GM18508 (cell line): ENCODE data around the gene TSPAN3.

ENCODE experiments used
- ATAC-seq: cut with Tn5 transposase; IDR thresholded peaks from one replicate; pipeline ENCODE4 v1.9.1; 2021; ENCODE audit warnings: moderate number of reproducible peaks; ENCODE audit not compliant: insufficient read depth, unreplicated experiment

TSPAN3 gene

DNA sequence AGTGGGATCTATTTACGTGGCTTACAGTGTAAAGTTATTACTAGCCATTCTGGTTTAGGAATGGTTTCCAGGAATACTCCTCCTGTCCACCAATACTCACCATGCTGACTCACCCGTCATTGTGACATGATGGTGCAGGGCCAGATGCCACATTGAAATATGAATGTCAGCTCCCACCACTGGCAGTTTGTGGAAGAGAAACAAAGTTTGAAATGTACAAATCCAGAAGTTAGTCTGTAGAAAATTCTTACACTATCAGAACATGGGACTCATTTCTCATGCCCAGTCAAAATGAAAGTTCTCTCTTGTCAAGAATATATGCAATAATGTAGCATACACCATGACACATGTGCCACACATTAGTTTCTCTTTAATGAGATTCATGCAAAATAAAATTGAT, 14.4 kb upstream of the TSPAN3 start:
- no peak for ATAC-seq

DNA sequence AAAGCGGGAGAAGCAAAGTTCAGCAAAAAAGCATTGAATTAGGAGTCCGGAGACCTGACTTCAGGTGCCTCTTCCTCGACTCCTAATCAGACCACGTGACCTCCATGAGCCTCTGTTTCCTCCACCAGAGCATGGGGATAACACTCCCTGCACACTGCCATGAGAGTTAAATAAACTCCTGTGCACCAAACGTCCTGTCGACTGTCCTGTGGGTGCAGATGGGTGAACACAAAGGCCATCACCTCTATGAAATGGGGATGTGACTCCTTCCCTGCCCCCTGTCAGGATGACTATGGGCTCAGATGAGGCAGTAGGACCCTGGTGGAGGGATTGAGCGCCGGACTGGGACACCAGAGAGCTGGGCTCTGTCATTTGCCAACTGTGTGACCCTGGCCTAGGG, 13.5 kb upstream of the TSPAN3 start:
- no peak for ATAC-seq

DNA sequence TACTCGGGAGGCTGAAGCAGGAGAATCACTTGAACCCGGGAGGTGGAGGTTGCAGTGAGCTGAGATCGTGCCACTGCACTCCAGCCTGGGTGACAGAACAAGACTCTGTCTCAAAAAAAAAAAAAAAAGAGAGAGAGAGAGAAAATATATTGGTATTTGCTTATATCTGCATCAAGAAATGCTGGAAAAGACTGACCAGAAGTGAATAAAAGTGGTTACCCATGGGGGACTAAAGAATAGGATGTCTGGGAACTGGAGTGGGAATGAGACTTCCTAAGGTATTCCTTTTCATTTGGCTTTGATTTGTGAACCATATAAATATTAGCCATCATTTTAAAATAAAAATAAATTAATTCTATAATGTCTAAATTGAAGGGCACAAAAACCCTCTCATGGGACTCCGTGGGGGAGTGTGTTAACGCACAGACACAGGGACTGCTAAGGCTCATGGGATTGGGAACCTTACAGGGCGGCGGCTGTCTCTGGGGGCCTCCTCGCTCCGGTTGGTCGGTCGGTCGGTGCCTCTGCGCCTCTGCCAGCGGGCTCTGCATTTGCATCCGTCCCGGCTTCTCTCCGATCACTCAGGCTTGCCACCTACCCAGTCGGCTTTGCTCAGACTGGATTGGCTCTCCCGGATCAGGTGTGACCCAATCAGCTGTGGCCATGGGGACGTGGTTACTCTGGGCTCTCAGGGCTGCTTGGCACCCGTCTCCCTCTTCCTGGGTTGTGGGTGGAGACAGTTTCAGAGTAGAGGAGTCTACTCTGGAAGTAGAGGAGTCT, 12.7 kb upstream of the TSPAN3 start:
- no peak for ATAC-seq

DNA sequence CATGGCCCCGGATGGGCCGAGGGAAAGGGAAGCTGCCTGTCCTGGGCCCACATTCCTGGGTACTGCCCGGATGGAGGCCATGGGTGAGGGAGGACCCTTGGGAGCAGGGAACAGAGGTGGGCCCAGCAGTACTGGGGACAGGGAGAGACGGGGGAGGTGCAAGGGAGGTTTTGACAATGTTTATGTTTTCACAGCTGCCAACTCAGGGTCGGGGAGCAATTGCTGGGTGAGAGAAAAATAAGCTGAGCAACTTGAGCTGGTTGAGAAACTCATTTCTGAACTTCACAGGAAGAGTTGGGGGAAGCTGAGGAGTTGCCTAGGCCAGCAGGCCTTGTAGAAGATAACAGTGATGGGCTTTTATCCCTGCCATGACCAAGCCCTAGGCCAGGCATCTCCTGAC, 11.1 kb upstream of the TSPAN3 start:
- ATAC-seq = no peak

DNA sequence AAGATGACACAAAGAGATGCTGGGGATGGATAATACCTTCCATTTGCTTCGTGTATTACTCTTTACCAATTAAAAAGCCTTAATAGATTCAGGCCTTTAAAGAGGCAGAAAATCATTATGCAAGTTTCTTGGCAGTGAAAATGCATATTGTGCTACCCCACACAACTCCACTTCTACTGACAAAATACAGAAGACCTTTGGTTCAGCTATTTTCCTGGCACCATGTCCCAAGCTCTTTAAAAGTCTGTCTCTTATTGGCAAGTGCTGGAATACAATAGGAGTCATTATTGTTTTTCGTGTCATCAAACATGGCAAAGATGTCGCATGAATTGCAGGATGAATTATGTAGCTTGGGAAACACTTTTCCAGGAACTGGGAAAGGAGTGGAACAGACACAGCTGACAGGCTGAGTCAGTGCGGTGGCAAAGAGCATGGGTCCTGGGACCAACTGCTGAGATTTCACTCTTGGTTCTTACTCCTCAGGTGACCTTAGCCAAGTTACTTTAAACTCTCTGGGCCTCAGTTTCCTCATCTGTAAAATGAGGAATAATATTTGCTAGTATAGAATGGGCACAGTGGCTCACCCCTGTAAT, 5.5 kb upstream of the TSPAN3 start:
- no peak for ATAC-seq

DNA sequence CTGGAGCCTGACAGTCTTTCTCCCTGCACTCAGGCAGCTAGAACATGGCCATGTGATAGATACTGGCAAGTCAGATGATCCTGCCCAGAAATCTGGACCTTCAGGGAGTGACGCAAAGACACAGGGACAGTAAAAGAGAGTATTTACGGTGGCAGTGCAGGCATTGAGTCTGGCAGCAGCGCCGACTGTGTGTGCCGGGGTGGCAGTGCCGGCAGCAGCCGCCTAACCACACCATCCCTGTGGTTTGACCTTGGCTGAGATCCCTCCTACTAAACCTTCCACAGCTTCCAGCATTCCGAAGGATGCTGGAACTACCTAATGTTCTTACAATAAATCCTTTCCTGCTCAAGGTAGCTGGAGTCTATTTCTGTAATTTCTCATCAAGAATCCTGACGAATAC, 4.6 kb upstream of the TSPAN3 start:
- ATAC-seq = no peak

DNA sequence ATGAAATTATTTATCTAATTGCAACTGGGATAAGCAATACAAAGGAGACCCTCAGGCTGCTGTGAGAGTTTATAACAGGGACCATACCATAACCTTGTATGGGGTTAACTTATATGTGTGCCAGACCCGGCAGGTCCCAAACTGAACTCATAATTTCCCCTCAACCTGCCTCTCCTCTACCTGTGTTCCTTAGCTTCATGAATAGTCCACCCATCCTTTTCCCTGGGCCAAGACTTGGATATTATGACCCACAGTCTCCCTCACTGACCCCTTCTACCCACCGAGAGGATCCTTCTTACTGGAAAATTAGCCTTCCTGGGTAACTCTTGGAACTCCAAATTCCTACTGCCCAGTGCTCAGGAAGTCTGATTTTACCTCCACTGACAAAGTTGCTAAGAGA, 3.4 kb upstream of the TSPAN3 start:
- ATAC-seq = no peak

DNA sequence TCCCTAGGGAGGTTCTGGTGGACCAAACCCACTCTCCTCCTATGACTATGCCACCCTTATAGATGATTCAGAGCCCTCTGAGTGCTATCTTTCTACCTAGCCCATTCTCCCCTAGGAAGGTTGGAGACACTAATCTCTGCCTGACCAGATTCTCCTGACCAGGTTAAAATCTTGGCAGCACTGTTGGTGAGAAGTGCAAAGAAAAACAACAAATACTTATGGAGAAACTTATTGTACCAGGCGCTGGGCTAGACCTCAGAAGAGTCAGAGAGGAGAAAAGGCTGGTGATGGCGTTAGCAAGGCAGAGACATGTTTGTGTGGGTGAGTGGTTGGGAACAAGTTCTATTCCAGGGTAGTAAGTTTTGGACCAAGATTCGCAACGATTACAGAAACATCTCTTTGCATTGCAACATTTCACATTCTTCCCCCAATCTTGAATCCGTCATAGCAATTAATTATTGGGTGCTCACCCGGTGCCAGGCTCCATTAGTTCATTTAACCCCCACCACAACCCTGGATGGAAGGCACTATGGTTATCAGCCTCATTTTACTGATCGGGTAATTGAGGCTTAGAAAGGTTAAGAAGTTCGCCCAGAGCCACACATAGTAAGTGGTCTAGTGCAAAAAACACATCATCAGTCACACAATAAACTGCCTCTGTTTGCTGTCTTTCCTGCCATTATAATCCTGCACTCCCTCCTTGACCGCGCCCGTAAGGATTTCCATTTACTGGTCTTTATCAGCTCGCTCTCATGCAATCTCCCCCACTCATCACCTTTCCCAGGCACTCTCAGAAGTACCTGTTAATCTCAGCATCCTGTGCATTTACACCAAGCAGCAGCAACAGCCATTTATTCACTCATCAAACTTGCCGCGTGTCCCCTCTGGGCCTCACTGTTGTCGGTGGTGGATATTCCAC, 655 bp upstream of the TSPAN3 start:
- ATAC-seq = no peak

DNA sequence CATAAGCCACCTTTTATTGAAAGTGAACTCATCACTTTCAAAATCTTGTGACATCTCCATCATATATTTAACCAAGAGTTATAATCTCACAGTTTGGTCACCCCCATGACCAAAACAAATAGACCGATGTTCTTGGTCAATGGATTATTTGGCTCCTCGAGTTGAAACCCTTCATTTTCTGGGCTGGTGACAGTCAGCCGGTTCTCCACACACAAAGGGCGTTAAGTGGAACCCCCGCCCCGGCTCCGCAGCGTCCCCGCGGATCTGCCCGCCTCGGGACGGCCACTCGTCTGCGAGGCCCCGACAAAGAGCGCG, 772 bp downstream of the TSPAN3 start:
- no peak for ATAC-seq

DNA sequence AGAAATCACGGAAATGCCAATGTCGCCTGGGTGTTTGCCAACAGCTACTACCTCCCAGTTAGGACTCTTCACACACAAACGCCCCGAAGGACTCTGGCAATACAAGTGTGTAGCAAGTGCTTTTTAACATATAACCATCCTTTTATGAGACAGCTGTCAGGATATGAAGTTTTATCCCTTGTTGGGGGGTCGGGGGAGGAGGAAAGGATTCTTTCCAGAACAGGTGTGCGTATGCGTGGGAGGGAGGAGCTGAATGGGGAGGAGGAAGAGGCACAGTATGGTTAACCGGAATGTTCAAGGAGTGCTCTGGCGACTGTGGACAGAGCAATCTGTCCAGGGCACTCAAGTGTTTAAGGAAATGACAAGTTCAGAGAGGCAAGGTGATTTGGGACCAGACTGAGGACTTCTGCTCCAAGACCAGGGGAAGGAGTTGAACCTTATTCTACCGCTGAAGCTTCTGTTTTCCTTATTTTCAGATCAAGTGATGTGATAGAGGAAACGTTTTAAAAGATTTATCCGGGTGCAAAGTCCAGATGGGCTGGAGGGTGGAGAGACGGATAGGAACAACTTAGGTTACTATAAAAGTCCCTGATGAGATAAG, 1.3 kb downstream of the TSPAN3 start:
- ATAC-seq = no peak

DNA sequence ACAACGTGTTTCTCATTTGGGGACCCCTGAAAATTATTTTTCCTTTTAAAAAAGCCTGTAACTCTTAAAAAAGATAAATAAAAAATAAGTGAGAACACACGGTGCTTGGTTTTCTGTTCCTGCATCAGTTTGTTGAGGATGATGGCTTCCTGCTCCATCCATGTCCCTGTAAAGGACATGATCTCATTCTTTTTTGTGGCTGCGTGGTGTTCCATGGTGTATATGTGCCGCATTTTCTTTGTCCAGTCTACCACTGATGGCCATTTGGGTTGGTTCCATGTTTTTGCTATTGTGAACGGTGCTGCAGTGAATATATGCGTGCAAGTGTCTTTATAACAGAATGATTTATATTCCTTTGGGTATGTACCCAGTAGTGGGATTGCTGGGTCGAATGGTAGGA, 2.3 kb downstream of the TSPAN3 start:
- ATAC-seq = no peak

DNA sequence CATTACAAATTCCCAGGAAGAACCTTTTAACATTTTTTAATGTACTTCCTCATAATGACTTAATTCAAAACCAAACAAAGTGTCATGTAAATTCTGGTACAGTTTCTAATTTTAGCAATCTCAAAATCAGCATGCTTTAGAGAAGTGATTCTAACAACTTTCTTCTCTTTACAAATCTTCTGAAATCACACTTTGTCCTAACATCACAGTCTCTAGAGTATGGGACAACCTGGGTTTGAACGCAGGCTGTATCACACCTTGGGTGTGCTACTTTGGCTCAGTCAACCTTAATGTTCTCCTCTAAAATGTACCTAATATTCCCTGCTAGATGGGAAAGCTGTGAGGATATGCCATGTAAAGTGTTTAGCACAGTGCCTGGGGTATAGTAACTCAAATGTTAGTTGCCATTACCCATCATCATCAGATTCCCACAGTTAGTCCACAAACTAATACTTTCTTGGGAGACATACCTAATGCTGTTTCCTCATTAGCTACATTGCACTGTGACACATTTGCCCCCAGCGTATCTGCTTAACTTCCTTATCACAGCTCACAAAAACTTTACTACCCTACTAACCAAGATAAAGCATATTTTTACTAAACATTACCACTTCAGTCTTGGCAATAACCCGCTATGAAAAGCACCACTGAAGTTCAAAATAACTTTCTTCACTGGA, 3.1 kb downstream of the TSPAN3 start:
- ATAC-seq = no peak

DNA sequence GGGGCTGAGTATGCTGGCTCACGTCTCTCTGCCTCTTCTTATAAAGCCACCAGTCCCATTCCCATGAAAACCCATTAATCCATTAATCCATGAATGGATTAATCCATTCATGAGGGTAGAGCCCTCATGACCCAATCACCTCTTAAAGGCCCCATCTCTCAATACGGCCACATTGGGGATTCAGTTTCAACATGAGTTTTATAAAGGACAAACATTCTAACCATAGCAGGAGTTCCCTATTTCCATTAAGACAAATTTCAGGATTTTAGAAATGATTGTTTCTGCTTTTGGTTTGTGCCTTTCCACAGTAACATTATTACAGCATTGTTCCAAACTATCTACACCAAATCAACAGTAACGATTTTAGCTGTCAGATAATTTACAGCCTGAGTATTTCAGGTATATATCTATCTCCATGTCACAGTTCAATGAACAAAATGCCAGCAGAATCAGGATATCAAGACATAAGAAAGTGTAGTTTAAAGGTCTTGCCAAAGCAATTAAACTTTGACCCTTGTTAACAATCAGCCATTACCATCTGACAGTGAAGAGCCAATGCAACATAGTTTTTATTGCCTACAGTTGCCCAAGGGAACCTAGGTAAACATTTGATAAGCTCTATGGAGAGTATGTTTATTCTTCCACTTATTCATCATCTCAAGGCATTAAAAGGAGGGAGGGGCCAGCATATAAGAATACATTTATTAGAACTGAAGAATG, 3.8 kb downstream of the TSPAN3 start:
- ATAC-seq = no peak

DNA sequence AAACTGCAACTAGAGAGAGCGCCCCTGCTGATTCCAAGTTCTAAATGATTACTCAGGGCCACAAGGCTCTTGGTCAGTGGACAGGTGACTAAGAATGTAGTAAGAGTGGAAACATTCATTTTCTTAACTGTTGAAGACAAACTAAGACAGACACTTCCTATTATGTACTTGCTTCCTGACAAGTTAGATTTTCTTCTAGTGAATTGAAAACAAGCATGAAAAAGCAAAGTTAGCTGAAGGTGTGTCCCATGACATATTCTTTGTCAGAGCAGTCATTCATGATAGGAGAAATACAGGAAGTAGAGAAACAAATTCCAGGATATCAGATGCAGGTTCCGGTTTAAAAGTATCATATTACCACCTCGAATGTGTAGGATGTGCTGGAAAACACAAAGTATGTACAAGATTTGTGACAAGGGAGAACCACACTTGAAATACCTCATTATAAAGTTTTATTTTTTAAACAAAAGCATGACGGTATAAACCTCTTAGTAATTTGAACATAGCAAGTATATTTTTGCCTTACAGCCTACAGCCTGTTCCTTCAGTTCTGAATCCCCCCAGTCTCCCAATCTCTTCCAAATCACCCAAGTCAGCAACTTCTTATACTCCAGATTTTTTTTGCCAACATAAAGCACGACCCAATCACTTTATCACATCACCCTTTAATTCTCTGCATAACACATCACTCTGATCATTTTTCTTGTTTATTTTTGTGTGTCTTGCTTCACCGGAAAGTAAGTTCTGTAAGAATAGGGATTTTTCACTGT, 6.2 kb downstream of the TSPAN3 start:
- ATAC-seq = no peak

DNA sequence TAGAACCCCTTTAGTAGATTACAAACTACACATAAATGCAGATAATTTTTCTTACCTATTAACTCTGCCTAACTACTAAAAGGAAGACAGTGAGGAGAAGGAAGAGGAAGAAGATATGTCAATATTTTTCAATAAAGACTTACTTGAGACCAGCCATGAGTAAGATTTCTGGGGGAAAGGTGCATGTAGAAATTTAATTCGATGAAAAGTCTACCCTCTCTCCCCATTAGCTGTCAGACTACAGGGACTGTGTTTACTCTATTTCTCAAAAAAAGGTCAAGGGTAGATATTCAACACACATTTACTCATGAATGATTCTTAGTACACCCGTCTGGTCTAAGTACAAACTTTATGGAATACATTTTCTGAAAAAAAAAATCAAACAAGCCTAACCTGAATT, 6.8 kb downstream of the TSPAN3 start:
- ATAC-seq = no peak

DNA sequence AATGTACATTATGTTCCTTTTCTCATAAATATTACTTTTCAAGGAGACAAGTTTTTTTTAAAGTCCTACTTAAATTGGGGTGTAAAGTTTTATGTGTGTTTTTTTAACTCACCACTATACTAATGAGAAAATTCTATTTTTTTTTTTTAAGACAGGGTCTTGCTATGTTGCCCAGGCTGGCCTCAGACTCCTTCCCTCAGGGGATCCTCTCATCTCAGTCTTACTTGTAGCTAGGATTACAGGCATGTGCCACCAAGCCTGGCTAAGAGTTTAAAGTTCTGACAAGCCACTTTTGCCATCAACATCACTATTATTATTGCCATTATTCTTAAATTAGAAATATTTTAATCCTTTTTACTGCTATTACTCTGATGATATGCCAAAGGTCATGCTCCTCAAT, 7.7 kb downstream of the TSPAN3 start:
- ATAC-seq = no peak

DNA sequence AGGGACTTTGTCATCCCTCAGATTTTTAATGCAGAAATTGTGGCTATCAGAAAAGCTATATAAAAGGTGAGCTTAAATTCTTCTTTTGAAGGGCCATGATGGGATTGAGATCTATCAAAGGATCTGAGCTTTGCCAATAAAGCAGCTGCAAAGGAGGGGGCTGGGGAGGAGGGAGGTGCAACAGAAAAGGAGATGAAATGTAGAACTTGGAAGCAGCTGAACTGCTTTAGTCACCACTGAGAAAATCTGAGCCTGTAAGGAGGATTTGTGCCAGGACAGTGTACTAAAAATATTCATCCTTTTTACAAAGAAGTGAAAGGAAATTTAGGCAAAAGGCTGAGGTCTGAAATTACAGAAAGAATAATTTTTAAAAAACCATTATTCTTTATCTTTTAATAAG, 10.4 kb downstream of the TSPAN3 start:
- no peak for ATAC-seq

DNA sequence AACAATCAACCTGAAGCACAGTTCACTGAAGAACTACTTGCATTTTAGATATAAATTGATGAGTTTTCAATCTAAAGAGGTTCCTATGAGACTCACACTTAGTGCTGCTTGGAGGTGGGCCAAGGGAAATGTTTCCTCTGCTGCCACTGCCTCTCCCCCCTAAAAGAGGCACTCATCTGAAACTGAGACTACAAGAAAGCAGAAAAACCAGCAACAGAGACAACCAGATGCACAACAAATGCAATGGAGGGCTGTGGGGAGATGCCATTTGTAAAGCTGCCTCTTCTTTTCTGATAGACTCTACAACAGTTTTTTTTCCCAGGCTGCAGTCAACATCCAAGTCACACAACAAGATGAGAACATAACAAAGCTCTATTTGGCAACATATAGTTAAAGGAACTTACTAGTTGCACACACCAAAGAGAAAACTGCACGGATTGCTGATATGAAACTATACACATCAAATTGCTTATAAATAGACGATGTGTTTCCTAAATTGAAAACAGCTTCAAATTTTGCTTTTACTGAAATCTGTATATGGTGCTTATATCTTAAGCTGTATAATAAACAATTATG, 11.0 kb downstream of the TSPAN3 start:
- ATAC-seq = no peak

DNA sequence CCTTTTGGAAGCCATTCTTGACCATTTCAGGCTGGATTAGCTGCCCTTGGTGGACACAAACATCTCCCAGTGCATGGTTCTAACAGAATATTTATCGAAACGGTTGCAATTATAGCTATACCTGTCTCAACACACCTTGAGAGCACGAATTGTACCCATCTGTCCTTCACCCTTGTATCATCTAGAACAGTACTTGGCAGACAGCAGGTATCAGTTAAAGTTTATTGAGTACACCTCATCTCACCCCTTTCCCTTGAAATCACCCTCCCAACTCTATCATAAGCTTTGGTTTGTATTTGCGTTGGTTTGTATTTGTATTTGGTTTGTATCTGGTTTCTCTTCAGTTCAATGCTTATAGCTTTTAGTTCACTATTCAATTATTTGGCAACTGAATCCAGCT, 12.4 kb downstream of the TSPAN3 start:
- ATAC-seq = no peak
